IMR-90 (cell line): ENCODE measurements around the gene HLA-DQB1. TPM values are rescaled to one million over a fixed set of nuclear protein-coding genes. Genes with fewer than 3 reads are reported as not detected.

ENCODE experiments used
- ATAC-seq: fragments of 200-7000 bp; cut with Tn5 transposase; 2 replicates; pipeline ENCODE4 v1.9.1; 2020; ENCODE audit warnings: low read depth, mild to moderate bottlenecking, moderate library complexity
- BruUV-seq: library from RNA; stranded (reverse); fragments of 400-500 nt; replicated peaks from 2 replicates; lab custom pipeline; 2021; lab: Mats Ljungman, UMichigan
- CTCF ChIA-PET: fragments of 300-600 bp; formaldehyde crosslinking; extraction: SDS; loops from one replicate; lab custom pipeline; 2021; ENCODE audit warnings: antibody characterized with exemption; lab: Yijun Ruan, JAX
- POLR2A ChIA-PET: fragments of 300-600 bp; sonication (Branson Sonifier 250); formaldehyde crosslinking; loops from one replicate; lab custom pipeline; 2022; ENCODE audit warnings: antibody characterized with exemption; ENCODE audit not compliant: unreplicated experiment; lab: Charles Lee
- DNase-seq: peaks from one replicate; pipeline ENCODE4 v3.0.0; 2013
- H2AFZ ChIP-seq: replicated peaks from 2 replicates; pipeline ENCODE3; 2013; ENCODE audit warnings: low read length, mild to moderate bottlenecking; ENCODE audit not compliant: poor library complexity
- H2AK5ac ChIP-seq: 2 replicates; pipeline ENCODE4 v1.6.1; 2013; ENCODE audit warnings: low read depth, low read length, inconsistent platforms
- H2AK9ac ChIP-seq: replicated peaks from 2 replicates; pipeline ENCODE3; 2013; ENCODE audit warnings: mild to moderate bottlenecking, low read depth, low read length, moderate library complexity; ENCODE audit not compliant: poor library complexity
- H2BK120ac ChIP-seq: 2 replicates; pipeline ENCODE4 v1.6.1; 2013; ENCODE audit warnings: low read depth, low read length, inconsistent platforms
- H2BK15ac ChIP-seq: 3 replicates; pipeline ENCODE4 v1.6.1; 2013; ENCODE audit warnings: low read depth, low read length, inconsistent platforms
- H2BK20ac ChIP-seq: 2 replicates; pipeline ENCODE4 v1.6.1; 2013; ENCODE audit warnings: low read depth, mild to moderate bottlenecking, inconsistent platforms, low read length, moderate library complexity
- H2BK5ac ChIP-seq: 2 replicates; pipeline ENCODE4 v1.6.1; 2013; ENCODE audit warnings: mild to moderate bottlenecking, low read depth, low read length, inconsistent platforms; ENCODE audit not compliant: poor library complexity, severe bottlenecking
- H3K14ac ChIP-seq: replicated peaks from 2 replicates; pipeline ENCODE4 v1.6.1; 2013; ENCODE audit warnings: low read depth, low read length, inconsistent platforms
- H3K18ac ChIP-seq: 2 replicates; pipeline ENCODE4 v1.6.1; 2013; ENCODE audit warnings: low read depth, low read length, control low read depth
- H3K23ac ChIP-seq: 2 replicates; pipeline ENCODE4 v1.6.1; 2013; ENCODE audit warnings: low read depth, low read length, inconsistent platforms
- H3K27ac ChIP-seq: 2 replicates; pipeline ENCODE4 v1.5.1; 2013; ENCODE audit warnings: mild to moderate bottlenecking, control low read depth, low read length; ENCODE audit not compliant: insufficient read depth
- H3K27me3 ChIP-seq: 2 replicates; pipeline ENCODE4 v1.6.1; 2013; ENCODE audit warnings: low read length; ENCODE audit not compliant: control insufficient read depth, insufficient read depth
- H3K36me3 ChIP-seq: 2 replicates; pipeline ENCODE4 v1.6.1; 2013; ENCODE audit warnings: low read length, mixed read lengths; ENCODE audit not compliant: control insufficient read depth, insufficient read depth
- H3K4ac ChIP-seq: 2 replicates; pipeline ENCODE4 v1.6.1; 2013; ENCODE audit warnings: low read depth, low read length, inconsistent platforms
- H3K4me1 ChIP-seq: 2 replicates; pipeline ENCODE4 v1.6.1; 2013; ENCODE audit warnings: low read length, mixed read lengths; ENCODE audit not compliant: control insufficient read depth, insufficient read depth
- H3K4me2 ChIP-seq: 2 replicates; pipeline ENCODE4 v1.6.1; 2013; ENCODE audit warnings: low read depth, mild to moderate bottlenecking, control low read depth, low read length, moderate library complexity
- H3K4me3 ChIP-seq: 2 replicates; pipeline ENCODE4 v1.5.1; 2013; ENCODE audit warnings: low read depth, mild to moderate bottlenecking, control low read depth, low read length, moderate library complexity; ENCODE audit not compliant: insufficient read depth
- H3K56ac ChIP-seq: 2 replicates; pipeline ENCODE4 v1.6.1; 2013; ENCODE audit warnings: low read length, inconsistent platforms; ENCODE audit not compliant: insufficient read depth; ENCODE audit errors: extremely low read depth
- H3K79me1 ChIP-seq, 2 experiments: 2 replicates each; pipeline ENCODE4 v1.6.1; 2013; ENCODE audit warnings: low read length in 2 of 2, inconsistent platforms in 1 of 2, low read depth in 1 of 2
- H3K9ac ChIP-seq: 2 replicates; pipeline ENCODE4 v1.6.1; 2013; ENCODE audit warnings: low read depth, low read length, control low read depth
- H3K9me1 ChIP-seq: 2 replicates; pipeline ENCODE4 v1.6.1; 2013; ENCODE audit warnings: low read length, inconsistent platforms; ENCODE audit not compliant: insufficient read depth
- H3K9me3 ChIP-seq: 2 replicates; pipeline ENCODE4 v1.6.1; 2013; ENCODE audit warnings: low read length; ENCODE audit not compliant: control insufficient read depth, insufficient read depth
- H4K20me1 ChIP-seq: 2 replicates; pipeline ENCODE4 v1.6.1; 2013; ENCODE audit warnings: low read length, inconsistent platforms; ENCODE audit not compliant: insufficient read depth
- H4K5ac ChIP-seq: 2 replicates; pipeline ENCODE4 v1.6.1; 2013; ENCODE audit warnings: mild to moderate bottlenecking, low read depth, low read length, control low read depth
- H4K8ac ChIP-seq, 2 experiments: 2 replicates each; pipeline ENCODE4 v1.6.1; 2013; ENCODE audit warnings: low read depth in 2 of 2, low read length in 2 of 2, control low read depth in 1 of 2, inconsistent platforms in 1 of 2
- H4K91ac ChIP-seq: 2 replicates; pipeline ENCODE4 v1.6.1; 2013; ENCODE audit warnings: low read depth, low read length, inconsistent platforms; ENCODE audit not compliant: insufficient read depth
- BHLHE40 ChIP-seq: fragments of 150-350 bp; IDR thresholded peaks from 2 replicates; pipeline ENCODE4 v1.6.1; 2016; ENCODE audit warnings: mild to moderate bottlenecking, low read depth, low read length
- CEBPB ChIP-seq: IDR thresholded peaks from 2 replicates; pipeline ENCODE4 v1.6.1; 2012; ENCODE audit warnings: low read depth, low read length, improper control_type of control experiment
- CHD1 ChIP-seq: IDR thresholded peaks from 2 replicates; pipeline ENCODE4 v1.6.1; 2012; ENCODE audit warnings: low read depth, low read length, improper control_type of control experiment
- FOS ChIP-seq: fragments of 150-350 bp; IDR thresholded peaks from 2 replicates; pipeline ENCODE4 v1.6.1; 2016; ENCODE audit warnings: low read depth, low read length
- MAZ ChIP-seq: IDR thresholded peaks from 2 replicates; pipeline ENCODE4 v1.6.1; 2012; ENCODE audit warnings: low read depth, mild to moderate bottlenecking, low read length, improper control_type of control experiment, moderate library complexity, borderline replicate concordance
- MXI1 ChIP-seq: IDR thresholded peaks from 2 replicates; pipeline ENCODE4 v1.6.1; 2012; ENCODE audit warnings: low read depth, mild to moderate bottlenecking, low read length, moderate library complexity, borderline replicate concordance
- NFE2L2 ChIP-seq: fragments of 150-350 bp; IDR thresholded peaks from 2 replicates; pipeline ENCODE4 v1.6.1; 2016; ENCODE audit warnings: low read depth, mild to moderate bottlenecking, low read length
- RAD21 ChIP-seq: IDR thresholded peaks from 2 replicates; pipeline ENCODE4 v1.6.1; 2012; ENCODE audit warnings: low read length, improper control_type of control experiment
- RCOR1 ChIP-seq: IDR thresholded peaks from 2 replicates; pipeline ENCODE4 v1.6.1; 2012; ENCODE audit warnings: mild to moderate bottlenecking, low read length, improper control_type of control experiment; ENCODE audit not compliant: insufficient replicate concordance
- SMC3 ChIP-seq: fragments of 150-350 bp; IDR thresholded peaks from 2 replicates; pipeline ENCODE4 v1.6.1; 2016; ENCODE audit warnings: low read depth, mild to moderate bottlenecking, antibody characterized with exemption, low read length, moderate library complexity
- WGBS, 2 experiments: methylation state at CpG; one replicate each; pipeline versions ENCODE4 v1.1.5 to v1.1.7; 2013; ENCODE audit warnings: missing lambda C conversion rate in 2 of 2; ENCODE audit not compliant: insufficient read length in 1 of 2; ENCODE audit errors: extremely low coverage in 2 of 2; 5-methylcytosine and 5-hydroxymethylcytosine counted together
- dilution Hi-C: fragments of 300-500 bp; cut with HindIII; formaldehyde crosslinking; loops from one replicate; pipeline ENCODE4 v1.14.3; 2018; ENCODE audit warnings: low sequenced_read_pairs; ENCODE audit not compliant: unreplicated experiment
- in situ Hi-C: fragments of 300-500 bp; cut with MboI; formaldehyde crosslinking; loops from 3 replicates; pipeline ENCODE4 v1.14.3; 2019; ENCODE audit warnings: low sequenced_read_pairs, inconsistent platforms, mixed read lengths
- intact Hi-C: fragments of 100-400 bp; cut with micrococcal nuclease; formaldehyde crosslinking; loops from 2 replicates; pipeline ENCODE4 v1.10.0; 2022
- polyA plus RNA-seq, 3 experiments: library from polyadenylated mRNA; depleted of rRNA; stranded (reverse); fragments of >200 nt; gene quantifications; 2 replicates each; pipeline ENCODE4 v1.2.3, GENCODE V29; 2012; ENCODE audit warnings: low replicate concordance in 1 of 3
- total RNA-seq: library from RNA; depleted of rRNA; stranded (reverse); fragments of >200 nt; gene quantifications from 2 replicates; pipeline ENCODE4 v1.2.3, GENCODE V29; 2012
- TF ChIP-seq, protein P1 (sequence below): fragments of 150-350 bp; IDR thresholded peaks from 2 replicates; pipeline ENCODE4 v1.6.1; 2017; ENCODE audit warnings: mild to moderate bottlenecking, antibody characterized with exemption, low read length, low read depth
- TF ChIP-seq, protein P2 (sequence below): conservative IDR thresholded peaks from 2 replicates; pipeline ENCODE4 v1.5.1; 2012; ENCODE audit warnings: mild to moderate bottlenecking, low read depth, low read length, improper control_type of control experiment
- TF ChIP-seq, protein P3 (sequence below): fragments of 150-350 bp; IDR thresholded peaks from 2 replicates; pipeline ENCODE4 v1.6.1; 2016; ENCODE audit warnings: low read depth, mild to moderate bottlenecking, low read length, moderate library complexity, borderline replicate concordance

The HLA-DQB1 gene
- total and polyA plus RNA-seq, 2 of the 4 experiments (the other 2 are of a cell fraction), result not detected

DNA sequence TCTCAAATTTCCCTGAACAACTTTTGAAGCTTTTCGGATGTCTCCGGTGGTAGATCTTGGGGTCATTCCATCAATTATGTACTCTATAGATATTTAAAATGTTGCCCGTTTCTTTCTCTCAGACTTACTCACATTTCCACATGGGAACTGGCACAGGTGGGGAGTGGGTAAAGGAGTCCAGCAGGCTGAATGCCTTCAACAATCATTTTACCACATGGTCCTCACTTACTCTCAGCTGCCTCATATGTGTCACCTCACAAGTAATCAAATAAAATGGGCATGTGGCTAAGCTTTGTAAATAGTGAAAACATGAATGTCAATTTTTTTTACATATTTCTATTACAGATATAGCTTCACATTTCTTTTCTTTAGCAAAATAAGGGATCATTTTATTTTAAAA lies 28.6 kb downstream of the HLA-DQB1 start:
- TF ChIP-seq NFE2L2, result no peak
- no peak for TF ChIP-seq CHD1
- TF ChIP-seq, protein P1, sequence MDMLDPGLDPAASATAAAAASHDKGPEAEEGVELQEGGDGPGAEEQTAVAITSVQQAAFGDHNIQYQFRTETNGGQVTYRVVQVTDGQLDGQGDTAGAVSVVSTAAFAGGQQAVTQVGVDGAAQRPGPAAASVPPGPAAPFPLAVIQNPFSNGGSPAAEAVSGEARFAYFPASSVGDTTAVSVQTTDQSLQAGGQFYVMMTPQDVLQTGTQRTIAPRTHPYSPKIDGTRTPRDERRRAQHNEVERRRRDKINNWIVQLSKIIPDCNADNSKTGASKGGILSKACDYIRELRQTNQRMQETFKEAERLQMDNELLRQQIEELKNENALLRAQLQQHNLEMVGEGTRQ, result no peak
- no peak for TF ChIP-seq RAD21
- no peak for TF ChIP-seq BHLHE40
- TF ChIP-seq, protein P2, sequence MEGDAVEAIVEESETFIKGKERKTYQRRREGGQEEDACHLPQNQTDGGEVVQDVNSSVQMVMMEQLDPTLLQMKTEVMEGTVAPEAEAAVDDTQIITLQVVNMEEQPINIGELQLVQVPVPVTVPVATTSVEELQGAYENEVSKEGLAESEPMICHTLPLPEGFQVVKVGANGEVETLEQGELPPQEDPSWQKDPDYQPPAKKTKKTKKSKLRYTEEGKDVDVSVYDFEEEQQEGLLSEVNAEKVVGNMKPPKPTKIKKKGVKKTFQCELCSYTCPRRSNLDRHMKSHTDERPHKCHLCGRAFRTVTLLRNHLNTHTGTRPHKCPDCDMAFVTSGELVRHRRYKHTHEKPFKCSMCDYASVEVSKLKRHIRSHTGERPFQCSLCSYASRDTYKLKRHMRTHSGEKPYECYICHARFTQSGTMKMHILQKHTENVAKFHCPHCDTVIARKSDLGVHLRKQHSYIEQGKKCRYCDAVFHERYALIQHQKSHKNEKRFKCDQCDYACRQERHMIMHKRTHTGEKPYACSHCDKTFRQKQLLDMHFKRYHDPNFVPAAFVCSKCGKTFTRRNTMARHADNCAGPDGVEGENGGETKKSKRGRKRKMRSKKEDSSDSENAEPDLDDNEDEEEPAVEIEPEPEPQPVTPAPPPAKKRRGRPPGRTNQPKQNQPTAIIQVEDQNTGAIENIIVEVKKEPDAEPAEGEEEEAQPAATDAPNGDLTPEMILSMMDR, result no peak
- TF ChIP-seq MAZ, result no peak
- TF ChIP-seq FOS, result no peak
- TF ChIP-seq SMC3, result no peak
- no peak for TF ChIP-seq CEBPB
- no peak for TF ChIP-seq RCOR1
- TF ChIP-seq, protein P3, sequence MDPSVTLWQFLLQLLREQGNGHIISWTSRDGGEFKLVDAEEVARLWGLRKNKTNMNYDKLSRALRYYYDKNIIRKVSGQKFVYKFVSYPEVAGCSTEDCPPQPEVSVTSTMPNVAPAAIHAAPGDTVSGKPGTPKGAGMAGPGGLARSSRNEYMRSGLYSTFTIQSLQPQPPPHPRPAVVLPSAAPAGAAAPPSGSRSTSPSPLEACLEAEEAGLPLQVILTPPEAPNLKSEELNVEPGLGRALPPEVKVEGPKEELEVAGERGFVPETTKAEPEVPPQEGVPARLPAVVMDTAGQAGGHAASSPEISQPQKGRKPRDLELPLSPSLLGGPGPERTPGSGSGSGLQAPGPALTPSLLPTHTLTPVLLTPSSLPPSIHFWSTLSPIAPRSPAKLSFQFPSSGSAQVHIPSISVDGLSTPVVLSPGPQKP, result no peak
- TF ChIP-seq MXI1, result no peak
- in situ Hi-C loops, result loop anchor here (5.0 kb wide), 1 partner anchor 104 kb away; the partner anchor contains the start of gene HLA-DQA2
- Histone ChIP-seq H3K36me3 (no peaks in the 10 kb centered on the region), H3K4me1 (no peaks in the 10 kb centered on the region), H2AFZ (no peak overlapping the region), H3K27ac (no peak overlapping the region), H3K9ac (no peak overlapping the region), H3K14ac (no peak overlapping the region), H3K4me3 (no peak overlapping the region), H3K23ac (no peak overlapping the region), H3K79me1 (no peaks in the 10 kb centered on the region), H3K4me2 (no peak overlapping the region), H3K9me3 (no peaks in the 10 kb centered on the region), H2AK5ac (no peak overlapping the region), H3K27me3 (no peaks in the 10 kb centered on the region), H2BK15ac (no peak overlapping the region), H2AK9ac (no peak overlapping the region), H2BK5ac (no peak overlapping the region), H4K8ac (no peak overlapping the region), H4K91ac (no peak overlapping the region), H4K5ac (no peak overlapping the region), H3K56ac (no peak overlapping the region), H3K9me1 (no peaks in the 10 kb centered on the region), H4K20me1 (no peaks in the 10 kb centered on the region), H3K18ac (no peak overlapping the region), H2BK20ac (no peak overlapping the region), H2BK120ac (no peak overlapping the region), H3K4ac (no peak overlapping the region)
- intact Hi-C loops, result loop anchor here (2.0 kb wide), 1 partner anchor 105 kb away; no protein-coding TSS in a partner anchor
- ATAC-seq (no peak), DNase-seq (no peak)
- ChIA-PET POLR2A (no interaction called here), CTCF (no interaction called here)
- dilution Hi-C loops, result no loop called here
- no TSS peak for BruUV-seq
- WGBS, 2 experiments, result no CpG with 5 or more reads among the region's 3 CpGs
